Endothelial cell of umbilical vein (primary cell): ENCODE measurements around the gene HBS1L. TPM values are rescaled to one million over a fixed set of nuclear protein-coding genes. Genes with fewer than 3 reads are reported as not detected.

Experiments used
- BruUV-seq: library from RNA; stranded (reverse); fragments of 400-500 nt; replicated peaks from 2 replicates; lab custom pipeline; 2021; lab: Mats Ljungman, UMichigan
- CTCF ChIA-PET: fragments of 300-600, 350-600 bp; sonication (Branson Sonifier 250); formaldehyde crosslinking; loops from one replicate; lab custom pipeline; 2021; ENCODE audit warnings: antibody characterized with exemption, inconsistent platforms; lab: Charles Lee
- POLR2A ChIA-PET: fragments of 300-600, 350-600 bp; sonication (Branson Sonifier 250); formaldehyde crosslinking; loops from one replicate; lab custom pipeline; 2021; ENCODE audit warnings: antibody characterized with exemption, inconsistent platforms; lab: Charles Lee
- DNase-seq: peaks from one replicate; pipeline ENCODE4 v3.0.0-alpha.2; 2011; ENCODE audit warnings: low read depth, low spot score
- FAIRE-seq: peaks from 2 replicates; lab custom pipeline; 2011; peaks lifted over from hg19 to GRCh38; lab: Jason Lieb, UNC
- H2AFZ ChIP-seq: 2 replicates; pipeline ENCODE4 v1.6.0; 2012; ENCODE audit warnings: low read depth, low read length, control low read depth, inconsistent platforms
- H3K27ac ChIP-seq: 2 replicates; pipeline ENCODE4 v1.5.1; 2011; ENCODE audit warnings: low read depth, mild to moderate bottlenecking, control low read depth, low read length, moderate library complexity; ENCODE audit not compliant: insufficient read depth
- H3K27me3 ChIP-seq, 2 experiments: 2 replicates each; pipeline versions ENCODE4 v1.6.0 to v1.6.1; 2011; ENCODE audit warnings: low read length in 2 of 2, mixed read lengths in 1 of 2; ENCODE audit not compliant: control insufficient read depth in 2 of 2, insufficient read depth in 2 of 2
- H3K36me3 ChIP-seq, 2 experiments: 2 replicates in 1 of 2; 3 replicates in 1 of 2; pipeline ENCODE4 v1.5.1; 2011; ENCODE audit warnings: low read length in 2 of 2, mild to moderate bottlenecking in 1 of 2, moderate library complexity in 1 of 2; ENCODE audit not compliant: control insufficient read depth in 2 of 2, insufficient read depth in 2 of 2; ENCODE audit errors: extremely low read depth in 1 of 2
- H3K4me1 ChIP-seq: 3 replicates; pipeline ENCODE4 v1.5.1; 2011; ENCODE audit warnings: mild to moderate bottlenecking, low read length; ENCODE audit not compliant: control insufficient read depth, insufficient read depth; ENCODE audit errors: extremely low read depth
- H3K4me2 ChIP-seq: 2 replicates; pipeline ENCODE4 v1.6.1; 2011; ENCODE audit warnings: low read length, control low read depth, mixed read lengths; ENCODE audit not compliant: insufficient read depth
- H3K4me3 ChIP-seq, 3 experiments: fragments of 200-600 bp in 1 of 3; sonication (generic), shearing (Covaris generic) in 1 of 3; replicated peaks in 1 of 3; 2 replicates each; pipeline ENCODE4 v1.5.1; 2011 to 2016; ENCODE audit warnings: control low read depth in 3 of 3, low read length in 3 of 3, mild to moderate bottlenecking in 2 of 3, inconsistent platforms in 1 of 3, low read depth in 1 of 3, moderate library complexity in 1 of 3; ENCODE audit not compliant: insufficient read depth in 1 of 3
- H3K79me2 ChIP-seq: 2 replicates; pipeline ENCODE4 v1.6.0; 2012; ENCODE audit warnings: low read length, inconsistent platforms; ENCODE audit not compliant: control insufficient read depth, insufficient read depth
- H3K9ac ChIP-seq: replicated peaks from 2 replicates; pipeline ENCODE3; 2011; ENCODE audit warnings: low read length, control low read depth; ENCODE audit not compliant: insufficient read depth; ENCODE audit errors: extremely low read depth
- H3K9me1 ChIP-seq: replicated peaks from 3 replicates; pipeline ENCODE4 v1.6.0; 2011; ENCODE audit warnings: mild to moderate bottlenecking, low read length; ENCODE audit not compliant: control insufficient read depth, insufficient read depth; ENCODE audit errors: extremely low read depth
- H3K9me3 ChIP-seq: replicated peaks from 2 replicates; pipeline ENCODE4 v1.5.1; 2012; ENCODE audit warnings: low read length, inconsistent platforms; ENCODE audit not compliant: control insufficient read depth, insufficient read depth
- H4K20me1 ChIP-seq: replicated peaks from 2 replicates; pipeline ENCODE3; 2011; ENCODE audit warnings: mild to moderate bottlenecking, low read length; ENCODE audit not compliant: control insufficient read depth, insufficient read depth; ENCODE audit errors: extremely low read depth
- EZH2 ChIP-seq: IDR thresholded peaks from 2 replicates; pipeline ENCODE4 v1.6.1; 2012; ENCODE audit warnings: borderline replicate concordance, low read depth, mild to moderate bottlenecking, moderate library complexity, low read length, inconsistent platforms; ENCODE audit not compliant: severe bottlenecking
- FOS ChIP-seq: IDR thresholded peaks from 2 replicates; pipeline ENCODE4 v1.6.1; 2011; ENCODE audit warnings: mild to moderate bottlenecking, low read length, moderate library complexity, borderline replicate concordance; ENCODE audit not compliant: insufficient read depth
- GATA2 ChIP-seq: IDR thresholded peaks from 2 replicates; pipeline ENCODE4 v1.7.0; 2011; ENCODE audit warnings: low read depth, mild to moderate bottlenecking, moderate library complexity, mixed read lengths, low read length; ENCODE audit not compliant: insufficient read length, insufficient read depth
- JUN ChIP-seq: IDR thresholded peaks from 2 replicates; pipeline ENCODE4 v1.6.1; 2011; ENCODE audit warnings: borderline replicate concordance, low read depth; ENCODE audit not compliant: insufficient read length, insufficient read depth
- MYC ChIP-seq: IDR thresholded peaks from one replicate; pipeline ENCODE4 v1.6.1; 2011; ENCODE audit warnings: mild to moderate bottlenecking, low read depth, low read length
- POLR2A ChIP-seq: IDR thresholded peaks from 2 replicates; pipeline ENCODE4 v1.6.1; 2012; ENCODE audit warnings: low read depth, mild to moderate bottlenecking, control low read depth, low read length
- POLR2AphosphoS5 ChIP-seq: IDR thresholded peaks from 2 replicates; pipeline ENCODE4 v1.6.1; 2012; ENCODE audit warnings: low read depth, mild to moderate bottlenecking, control low read depth, low read length, moderate library complexity; ENCODE audit not compliant: insufficient read depth
- dilution Hi-C: fragments of 300-500 bp; cut with MboI; formaldehyde crosslinking; loops from one replicate; pipeline ENCODE4 v1.15.0; 2019; ENCODE audit warnings: low sequenced_read_pairs; ENCODE audit not compliant: extremely low pct_ligation_motif_present
- intact Hi-C: fragments of 100-400 bp; cut with micrococcal nuclease; formaldehyde crosslinking; loops from one replicate; pipeline ENCODE4 v1.10.0; 2022
- polyA plus RNA-seq, 4 experiments: library from polyadenylated mRNA; depleted of rRNA in 3 of 4; stranded (reverse) in 3 of 4; unstranded in 1 of 4; fragments of >200 nt; gene quantifications; 2 replicates each; pipeline versions ENCODE4 v1.2.1 to v1.2.3, GENCODE V29; 2011 to 2012; ENCODE audit warnings: missing spikeins in 1 of 4
- total RNA-seq: library from RNA; stranded (reverse); gene quantifications from 2 replicates; pipeline ENCODE4 v1.2.3, GENCODE V29; 2021
- TF ChIP-seq, protein P1 (sequence below), 2 donors: IDR thresholded peaks; 1 replicate in 1 of 2; 2 replicates in 1 of 2; pipeline ENCODE4 v1.5.1; 2011; ENCODE audit warnings: low read length in 2 of 2, mild to moderate bottlenecking in 2 of 2, moderate library complexity in 2 of 2, control low read depth in 1 of 2, inconsistent platforms in 1 of 2, low read depth in 1 of 2; ENCODE audit not compliant: insufficient read depth in 1 of 2; ENCODE audit errors: extremely low read depth in 1 of 2
- TF ChIP-seq, protein P2 (sequence below): IDR thresholded peaks from 2 replicates; pipeline ENCODE4 v1.6.1; 2011; ENCODE audit not compliant: insufficient read depth, insufficient read length

Gene HBS1L
- total and polyA plus RNA-seq, 2 donors (not counting 3 experiments of a cell fraction or from before 2014, with no cell fraction given) = 23.7 to 74.6 TPM

DNA sequence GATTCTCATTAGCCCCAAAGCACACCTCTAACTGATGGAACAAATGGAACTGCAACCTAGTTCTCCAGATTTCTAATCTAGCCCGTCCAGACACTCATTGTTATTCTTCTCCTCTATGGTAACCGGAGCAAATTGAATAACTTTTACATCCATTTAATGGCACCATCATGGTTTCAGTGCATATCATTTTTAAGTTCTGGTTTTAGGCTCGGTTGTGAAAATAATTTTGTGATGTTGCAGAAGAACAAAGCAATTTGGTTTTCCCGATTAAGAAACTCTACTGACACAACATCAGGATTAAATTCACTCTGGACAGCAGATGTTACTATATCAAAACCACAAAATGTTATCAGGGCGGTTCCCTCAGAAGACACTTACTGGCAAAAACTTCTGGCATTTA lies 42.5 kb upstream of the HBS1L start:
- no peak overlapping the region for H3K4me2 ChIP-seq
- H3K9ac ChIP-seq = no peak overlapping the region
- intact Hi-C loops (no loop called here), dilution Hi-C loops (no loop called here)
- no peak overlapping the region for H3K4me3 ChIP-seq
- no TSS peak for BruUV-seq
- H3K9me3 ChIP-seq = no peaks in the 10 kb centered on the region
- ChIA-PET POLR2A (no interaction called here), CTCF (no interaction called here)
- no peaks in the 10 kb centered on the region for H3K79me2 ChIP-seq
- H3K27ac ChIP-seq = no peak overlapping the region
- FAIRE-seq = no peak
- H3K9me1 ChIP-seq = no peaks in the 10 kb centered on the region
- no peak overlapping the region for H2AFZ ChIP-seq
- no peaks in the 10 kb centered on the region for H3K4me1 ChIP-seq
- peaks cover 7 to 23% of the 10 kb centered on the region in 2 experiments for H3K27me3 ChIP-seq
- no peak for DNase-seq
- TF ChIP-seq FOS (no peak), EZH2 (no peak), POLR2A (no peak), GATA2 (no peak), JUN (no peak), MYC (no peak), POLR2AphosphoS5 (no peak)
- TF ChIP-seq, protein P1, sequence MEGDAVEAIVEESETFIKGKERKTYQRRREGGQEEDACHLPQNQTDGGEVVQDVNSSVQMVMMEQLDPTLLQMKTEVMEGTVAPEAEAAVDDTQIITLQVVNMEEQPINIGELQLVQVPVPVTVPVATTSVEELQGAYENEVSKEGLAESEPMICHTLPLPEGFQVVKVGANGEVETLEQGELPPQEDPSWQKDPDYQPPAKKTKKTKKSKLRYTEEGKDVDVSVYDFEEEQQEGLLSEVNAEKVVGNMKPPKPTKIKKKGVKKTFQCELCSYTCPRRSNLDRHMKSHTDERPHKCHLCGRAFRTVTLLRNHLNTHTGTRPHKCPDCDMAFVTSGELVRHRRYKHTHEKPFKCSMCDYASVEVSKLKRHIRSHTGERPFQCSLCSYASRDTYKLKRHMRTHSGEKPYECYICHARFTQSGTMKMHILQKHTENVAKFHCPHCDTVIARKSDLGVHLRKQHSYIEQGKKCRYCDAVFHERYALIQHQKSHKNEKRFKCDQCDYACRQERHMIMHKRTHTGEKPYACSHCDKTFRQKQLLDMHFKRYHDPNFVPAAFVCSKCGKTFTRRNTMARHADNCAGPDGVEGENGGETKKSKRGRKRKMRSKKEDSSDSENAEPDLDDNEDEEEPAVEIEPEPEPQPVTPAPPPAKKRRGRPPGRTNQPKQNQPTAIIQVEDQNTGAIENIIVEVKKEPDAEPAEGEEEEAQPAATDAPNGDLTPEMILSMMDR (IDR thresholded peaks at IDR 0.05; ENCODE audit: extremely low read depth in 1 of 2, insufficient read depth in 1 of 2, low read depth in 1 of 2, low read length in 2 of 2) = no peak
- TF ChIP-seq, protein P2, sequence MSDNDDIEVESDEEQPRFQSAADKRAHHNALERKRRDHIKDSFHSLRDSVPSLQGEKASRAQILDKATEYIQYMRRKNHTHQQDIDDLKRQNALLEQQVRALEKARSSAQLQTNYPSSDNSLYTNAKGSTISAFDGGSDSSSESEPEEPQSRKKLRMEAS = no peak
- H4K20me1 ChIP-seq = no peaks in the 10 kb centered on the region
- H3K36me3 ChIP-seq = no peaks in the 10 kb centered on the region
